MCF 10A (cell line): ENCODE measurements around the gene VSIG10L2. TPM values are rescaled to one million over a fixed set of nuclear protein-coding genes. Genes with fewer than 3 reads are reported as not detected.

Experiments used
- BruUV-seq: library from RNA; stranded (reverse); fragments of 400-500 nt; replicated peaks from 2 replicates; lab custom pipeline; 2021; lab: Mats Ljungman, UMichigan
- CTCF ChIA-PET: fragments of 300-600 bp; sonication (Branson Sonifier 250); formaldehyde crosslinking; extraction: SDS; loops from one replicate; lab custom pipeline; 2021; ENCODE audit warnings: antibody characterized with exemption, inconsistent platforms; lab: Yijun Ruan, JAX
- POLR2A ChIA-PET: fragments of 300-600, 350-650 bp; sonication (Branson Sonifier 250); formaldehyde crosslinking; extraction: SDS; loops from one replicate; lab custom pipeline; 2020; ENCODE audit warnings: antibody characterized with exemption, inconsistent platforms; lab: Yijun Ruan, JAX
- DNase-seq: peaks from one replicate; pipeline ENCODE4 v3.0.0-alpha.2; 2018; ENCODE audit not compliant: unreplicated experiment
- H3K27ac Mint-ChIP-seq: one replicate; pipeline ENCODE4 v1.8.0; 2022; ENCODE audit warnings: mild to moderate bottlenecking, low read depth, mixed read lengths; ENCODE audit not compliant: unreplicated experiment
- H3K27me3 Mint-ChIP-seq: one replicate; pipeline ENCODE4 v1.8.0; 2022; ENCODE audit warnings: mixed read lengths; ENCODE audit not compliant: insufficient read depth, unreplicated experiment
- H3K36me3 Mint-ChIP-seq: one replicate; pipeline ENCODE4 v1.8.0; 2022; ENCODE audit warnings: mild to moderate bottlenecking, moderate library complexity, mixed read lengths; ENCODE audit not compliant: insufficient read depth, unreplicated experiment
- H3K4me1 Mint-ChIP-seq: one replicate; pipeline ENCODE4 v1.8.0; 2022; ENCODE audit warnings: mixed read lengths; ENCODE audit not compliant: insufficient read depth, unreplicated experiment
- H3K4me3 Mint-ChIP-seq: one replicate; pipeline ENCODE4 v1.8.0; 2022; ENCODE audit warnings: mild to moderate bottlenecking, moderate library complexity, mixed read lengths; ENCODE audit not compliant: unreplicated experiment
- H3K9me3 Mint-ChIP-seq: one replicate; pipeline ENCODE4 v1.8.0; 2022; ENCODE audit warnings: mixed read lengths; ENCODE audit not compliant: unreplicated experiment
- intact Hi-C: fragments of 100-400 bp; cut with micrococcal nuclease; formaldehyde crosslinking; loops from 2 replicates; pipeline ENCODE4 v1.14.1; 2022
- total RNA-seq: library from RNA; stranded (reverse); gene quantifications from 2 replicates; pipeline ENCODE4 v1.2.3, GENCODE V29; 2022
- TF ChIP-seq, protein P1 (sequence below): fragments of 200-600 bp; IDR thresholded peaks from one replicate; pipeline ENCODE4 v1.8.0; 2022; ENCODE audit warnings: antibody characterized with exemption, mild to moderate bottlenecking; ENCODE audit not compliant: unreplicated experiment

The VSIG10L2 gene
- total RNA-seq, 1 experiment from 2014 or later, result not detected

DNA sequence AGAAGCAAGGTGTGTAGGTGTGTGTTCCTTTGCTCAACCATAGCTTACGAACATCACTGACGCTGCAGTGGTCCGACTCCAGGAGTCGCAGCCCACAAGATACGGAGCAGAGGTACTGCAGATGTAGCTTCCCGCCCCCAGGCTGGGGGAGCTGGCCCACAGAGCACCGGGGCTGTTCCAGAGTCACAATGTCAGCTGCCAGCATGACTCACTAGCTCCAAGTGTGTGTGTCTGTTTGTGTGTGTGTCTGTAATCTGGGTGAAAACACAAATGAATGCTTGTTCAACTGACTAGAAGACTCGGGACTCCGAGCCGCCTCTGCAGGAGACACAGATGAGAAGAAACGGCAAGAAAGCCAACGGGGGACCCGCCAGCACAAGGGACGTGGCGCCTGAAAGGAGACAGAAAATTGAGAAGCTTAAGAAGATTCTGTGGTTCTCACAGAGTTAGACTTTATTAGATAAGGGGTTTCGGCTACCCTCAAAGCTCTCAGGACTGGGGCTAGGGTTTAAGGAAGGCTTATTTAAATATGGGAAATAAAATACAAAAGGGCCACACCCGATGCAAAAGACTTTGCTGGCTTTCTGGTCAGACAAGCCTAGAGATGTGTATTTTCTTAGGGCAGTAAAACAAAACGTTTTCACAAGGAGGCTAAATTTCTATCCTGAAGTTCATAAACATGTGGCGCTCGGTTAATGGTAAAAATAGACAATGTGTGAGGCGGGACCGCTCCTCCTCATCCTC lies 10.7 kb downstream of the VSIG10L2 start:
- Mint-ChIP-seq H3K9me3 (no peaks in the 10 kb centered on the region), H3K4me1 (peaks cover 6% of the 10 kb centered on the region), H3K36me3 (no peaks in the 10 kb centered on the region), H3K27me3 (no peaks in the 10 kb centered on the region), H3K4me3 (no peak overlapping the region), H3K27ac (no peak overlapping the region)
- TF ChIP-seq, protein P1, sequence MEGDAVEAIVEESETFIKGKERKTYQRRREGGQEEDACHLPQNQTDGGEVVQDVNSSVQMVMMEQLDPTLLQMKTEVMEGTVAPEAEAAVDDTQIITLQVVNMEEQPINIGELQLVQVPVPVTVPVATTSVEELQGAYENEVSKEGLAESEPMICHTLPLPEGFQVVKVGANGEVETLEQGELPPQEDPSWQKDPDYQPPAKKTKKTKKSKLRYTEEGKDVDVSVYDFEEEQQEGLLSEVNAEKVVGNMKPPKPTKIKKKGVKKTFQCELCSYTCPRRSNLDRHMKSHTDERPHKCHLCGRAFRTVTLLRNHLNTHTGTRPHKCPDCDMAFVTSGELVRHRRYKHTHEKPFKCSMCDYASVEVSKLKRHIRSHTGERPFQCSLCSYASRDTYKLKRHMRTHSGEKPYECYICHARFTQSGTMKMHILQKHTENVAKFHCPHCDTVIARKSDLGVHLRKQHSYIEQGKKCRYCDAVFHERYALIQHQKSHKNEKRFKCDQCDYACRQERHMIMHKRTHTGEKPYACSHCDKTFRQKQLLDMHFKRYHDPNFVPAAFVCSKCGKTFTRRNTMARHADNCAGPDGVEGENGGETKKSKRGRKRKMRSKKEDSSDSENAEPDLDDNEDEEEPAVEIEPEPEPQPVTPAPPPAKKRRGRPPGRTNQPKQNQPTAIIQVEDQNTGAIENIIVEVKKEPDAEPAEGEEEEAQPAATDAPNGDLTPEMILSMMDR, result no peak
- intact Hi-C loops, result no loop called here
- no TSS peak for BruUV-seq
- ChIA-PET POLR2A (no interaction called here), CTCF (interaction anchor here (0.5 to 2.9 kb wide), 7 partner anchors 11 to 1524 kb away, joined by 3 to 14 read pairs (median 3); no protein-coding TSS in a partner anchor)
- DNase-seq, result no peak

DNA sequence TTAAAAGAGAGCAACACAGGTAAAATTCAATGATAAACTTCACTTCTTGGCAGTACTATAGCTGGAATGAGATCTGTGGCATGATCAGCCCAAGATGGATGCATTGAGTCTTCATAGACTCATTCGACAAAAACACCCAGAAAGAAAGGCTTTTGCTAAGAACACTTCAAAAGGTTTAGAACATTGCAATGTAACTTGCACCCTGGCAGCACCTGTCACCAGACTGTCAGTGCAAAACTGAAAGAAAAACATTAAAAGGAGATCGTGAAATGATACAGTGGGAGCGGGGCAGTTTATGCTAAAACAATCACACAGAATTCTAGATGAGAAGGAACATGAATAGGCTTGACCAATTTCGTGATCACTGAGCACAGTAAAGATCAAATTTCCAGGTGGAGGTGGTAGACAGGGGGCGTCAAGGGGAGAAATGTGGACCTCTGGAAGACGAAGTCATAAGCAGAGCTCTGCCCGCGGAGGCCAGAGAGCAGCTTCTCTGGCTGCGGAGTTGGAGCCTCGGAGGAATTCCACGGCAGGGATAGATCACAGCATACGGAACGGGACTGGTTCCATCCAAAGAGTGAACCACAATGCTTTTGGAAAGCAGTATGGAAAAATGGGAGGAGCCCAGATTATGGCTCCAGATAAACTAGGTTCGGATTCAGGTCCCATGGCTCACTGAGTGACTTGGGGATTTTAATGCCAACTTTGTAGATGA lies 11.9 kb downstream of the VSIG10L2 start:
- POLR2A ChIA-PET, result interaction anchor here (1.0 kb wide), 1 partner anchor 9 kb away, joined by 3 read pairs; no protein-coding TSS in a partner anchor
- H3K9me3 Mint-ChIP-seq, result no peaks in the 10 kb centered on the region
- BruUV-seq, result no TSS peak

DNA sequence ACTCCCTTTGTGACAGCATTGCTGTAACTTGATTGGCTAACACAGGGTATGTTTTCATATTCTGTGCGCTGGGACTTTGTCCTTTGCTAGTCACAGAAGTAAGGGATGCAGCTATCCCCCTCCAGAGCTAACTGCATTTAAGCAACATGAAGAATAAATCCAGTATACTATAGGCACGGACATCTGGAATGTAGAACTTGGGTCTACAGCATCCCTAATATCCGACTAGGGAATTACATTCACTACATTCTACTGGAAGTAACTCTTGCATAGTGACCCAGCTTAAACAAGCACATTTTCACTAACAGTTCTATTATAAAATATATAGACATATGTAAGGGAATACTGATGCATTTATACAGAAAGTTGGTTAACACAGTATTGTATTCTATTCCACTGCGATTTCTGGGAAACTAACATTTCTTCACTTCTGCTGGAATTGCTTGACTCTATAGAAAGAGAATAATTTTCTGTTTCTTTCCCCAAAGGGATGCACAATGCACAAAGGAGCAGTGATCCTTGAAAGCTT lies 13.1 kb downstream of the VSIG10L2 start:
- BruUV-seq, result no TSS peak
- Mint-ChIP-seq H3K9me3 (no peaks in the 10 kb centered on the region), H3K27me3 (no peaks in the 10 kb centered on the region), H3K27ac (no peak overlapping the region), H3K4me3 (no peak overlapping the region), H3K36me3 (no peaks in the 10 kb centered on the region), H3K4me1 (no peaks in the 10 kb centered on the region)
- intact Hi-C loops, result no loop called here
- ChIA-PET POLR2A (no interaction called here), CTCF (interaction anchor here (0.5 to 1.2 kb wide), 2 partner anchors 16 to 34 kb away, joined by 4 to 5 read pairs; no protein-coding TSS in a partner anchor)
- TF ChIP-seq, protein P1, result no peak
- DNase-seq, result no peak

More for the DNA sequence above, 11.9 kb downstream of the VSIG10L2 start:
- CTCF ChIA-PET, result interaction anchor here (0.5 to 2.9 kb wide), 3 partner anchors 103 to 1523 kb away, joined by 3 to 14 read pairs (median 4); no protein-coding TSS in a partner anchor
- Mint-ChIP-seq H3K27me3 (no peaks in the 10 kb centered on the region), H3K4me1 (peaks cover 3% of the 10 kb centered on the region), H3K36me3 (no peaks in the 10 kb centered on the region), H3K4me3 (no peak overlapping the region), H3K27ac (no peak overlapping the region)
- TF ChIP-seq, protein P1, result no peak
- intact Hi-C loops, result no loop called here
- no peak for DNase-seq

DNA sequence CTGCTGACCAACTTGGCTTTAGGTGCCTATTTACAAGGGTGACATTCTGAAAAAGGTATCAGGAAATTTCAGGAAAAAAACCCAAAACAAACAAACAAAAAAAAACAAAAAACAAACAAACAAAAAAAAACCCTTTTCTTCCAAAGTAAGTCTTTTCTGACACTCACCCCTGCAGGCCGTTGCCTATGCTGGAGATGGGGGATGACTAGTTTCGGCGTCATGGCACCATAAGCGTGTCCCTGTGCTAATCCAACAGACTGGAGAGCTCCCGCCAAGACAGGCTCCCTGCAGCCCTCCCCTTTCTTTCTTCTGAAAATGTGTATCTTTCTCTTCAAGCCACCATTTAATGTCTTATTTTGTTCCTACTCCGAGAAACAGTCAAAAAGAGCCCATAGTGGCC lies 13.7 kb downstream of the VSIG10L2 start:
- ChIA-PET POLR2A (no interaction called here), CTCF (interaction anchor here (0.5 to 1.2 kb wide), 2 partner anchors 16 to 34 kb away, joined by 4 to 5 read pairs; no protein-coding TSS in a partner anchor)
- H3K36me3 Mint-ChIP-seq, result no peaks in the 10 kb centered on the region
- no peaks in the 10 kb centered on the region for H3K27me3 Mint-ChIP-seq
- no peaks in the 10 kb centered on the region for H3K9me3 Mint-ChIP-seq
- intact Hi-C loops, result no loop called here
- H3K4me1 Mint-ChIP-seq, result no peaks in the 10 kb centered on the region
- TF ChIP-seq, protein P1, result no peak
- H3K4me3 Mint-ChIP-seq, result no peak overlapping the region
- DNase-seq, result no peak
- H3K27ac Mint-ChIP-seq, result no peak overlapping the region
- no TSS peak for BruUV-seq
